Measurements from ENCODE around the gene FTO. TPM values are rescaled to one million over a fixed set of nuclear protein-coding genes. Genes with fewer than 3 reads are reported as not detected.

Gene FTO
- total and polyA plus RNA-seq, 2 of the 13 experiments (the other 11 are each of a cell fraction or from before 2014, with no cell fraction given) = 41.6 to 55.8 TPM

DNA sequence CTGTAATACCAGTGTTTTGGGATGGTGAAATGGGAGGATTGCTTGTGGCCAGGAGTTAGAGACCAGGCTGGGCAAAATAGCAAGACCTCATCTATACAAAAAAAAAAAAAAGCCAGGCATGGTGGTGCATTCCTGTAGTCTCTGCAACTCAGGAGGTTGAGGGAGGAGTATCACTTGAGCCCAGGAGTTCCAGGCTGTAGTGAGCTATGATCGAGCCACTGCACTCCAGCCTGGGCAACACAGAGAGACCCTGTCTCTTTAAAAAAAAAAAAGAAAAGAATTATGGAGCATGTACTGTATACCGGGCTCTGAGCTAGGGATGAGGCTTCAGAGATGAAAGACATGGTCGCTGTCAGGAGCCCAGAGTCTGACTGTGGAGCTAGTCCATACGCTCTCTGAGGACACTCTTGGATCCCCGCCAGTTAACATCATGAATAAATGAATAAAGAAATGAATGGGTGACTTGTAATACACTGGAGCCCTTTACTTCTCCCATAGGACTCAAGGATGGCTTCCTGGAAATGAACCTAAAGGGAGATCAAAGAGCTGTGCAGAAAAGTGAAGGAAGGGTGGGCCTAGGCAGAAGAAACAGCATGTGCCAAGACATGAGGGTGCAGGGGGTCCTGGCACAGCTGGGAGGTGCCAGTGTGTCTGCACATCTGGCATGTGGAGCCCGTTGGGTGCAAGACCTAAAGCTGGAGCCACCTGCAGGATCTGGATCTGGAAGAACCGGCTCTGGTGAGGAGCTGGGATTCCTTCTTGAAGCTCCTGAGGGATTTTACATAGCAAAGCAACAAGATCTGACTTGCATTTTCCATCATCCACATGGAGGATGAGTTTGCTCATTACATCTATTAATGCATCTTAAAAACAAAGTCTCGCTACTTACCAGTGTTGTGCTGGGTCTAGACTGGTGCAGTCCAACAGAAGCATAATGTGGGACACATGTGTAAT, 462.2 kb downstream of the FTO start (continued):
- TF ChIP-seq HDAC1 (CRISPR knock-in tag; IDR thresholded peaks at IDR 0.05) (no peak), HNF4G (IDR thresholded peaks at IDR 0.05; ENCODE audit: borderline replicate concordance, low read depth, low read length) (no peak), HNF4G (CRISPR knock-in tag; IDR thresholded peaks at IDR 0.05; ENCODE audit: borderline replicate concordance, low read depth) (no peak), KMT2A (CRISPR knock-in tag; IDR thresholded peaks at IDR 0.05) (no peak), ZEB1 (IDR thresholded peaks at IDR 0.05; ENCODE audit: insufficient replicate concordance, low read depth) (peak; percentile 2), JUN (CRISPR knock-in tag; IDR thresholded peaks at IDR 0.05) (no peak), SMC3 (IDR thresholded peaks at IDR 0.05; ENCODE audit: low read length) (no peak), ADNP (CRISPR knock-in tag; IDR thresholded peaks at IDR 0.05) (no peak), KLF15 (CRISPR knock-in tag; IDR thresholded peaks at IDR 0.05; ENCODE audit: borderline replicate concordance) (no peak), KDM4B (CRISPR knock-in tag; IDR thresholded peaks at IDR 0.05) (no peak), CEBPB (IDR thresholded peaks at IDR 0.05; ENCODE audit: borderline replicate concordance, low read depth, low read length) (no peak), ZNF598 (CRISPR knock-in tag; IDR thresholded peaks at IDR 0.05; ENCODE audit: borderline replicate concordance) (no peak), DNMT3B (CRISPR knock-in tag; conservative IDR thresholded peaks at IDR 0.05) (no peak), NFKBIZ (CRISPR knock-in tag; IDR thresholded peaks at IDR 0.05) (0 out of 2 replicates have a peak, but pooled peaks have one; percentile 2), ZNF570 (CRISPR knock-in tag; IDR thresholded peaks at IDR 0.05; ENCODE audit: borderline replicate concordance) (no peak), EEA1 (CRISPR knock-in tag; IDR thresholded peaks at IDR 0.05; ENCODE audit: borderline replicate concordance) (0 out of 2 replicates have a peak, but pooled peaks have one; percentile 26), AKAP8 (CRISPR knock-in tag; IDR thresholded peaks at IDR 0.05) (0 out of 2 replicates have a peak, but pooled peaks have one; percentile 5)
- TF ChIP-seq, protein P1, sequence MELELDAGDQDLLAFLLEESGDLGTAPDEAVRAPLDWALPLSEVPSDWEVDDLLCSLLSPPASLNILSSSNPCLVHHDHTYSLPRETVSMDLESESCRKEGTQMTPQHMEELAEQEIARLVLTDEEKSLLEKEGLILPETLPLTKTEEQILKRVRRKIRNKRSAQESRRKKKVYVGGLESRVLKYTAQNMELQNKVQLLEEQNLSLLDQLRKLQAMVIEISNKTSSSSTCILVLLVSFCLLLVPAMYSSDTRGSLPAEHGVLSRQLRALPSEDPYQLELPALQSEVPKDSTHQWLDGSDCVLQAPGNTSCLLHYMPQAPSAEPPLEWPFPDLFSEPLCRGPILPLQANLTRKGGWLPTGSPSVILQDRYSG (CRISPR knock-in tag; IDR thresholded peaks at IDR 0.05) = 0 out of 2 replicates have a peak, but pooled peaks have one; percentile 39
- TF ChIP-seq, protein P2, sequence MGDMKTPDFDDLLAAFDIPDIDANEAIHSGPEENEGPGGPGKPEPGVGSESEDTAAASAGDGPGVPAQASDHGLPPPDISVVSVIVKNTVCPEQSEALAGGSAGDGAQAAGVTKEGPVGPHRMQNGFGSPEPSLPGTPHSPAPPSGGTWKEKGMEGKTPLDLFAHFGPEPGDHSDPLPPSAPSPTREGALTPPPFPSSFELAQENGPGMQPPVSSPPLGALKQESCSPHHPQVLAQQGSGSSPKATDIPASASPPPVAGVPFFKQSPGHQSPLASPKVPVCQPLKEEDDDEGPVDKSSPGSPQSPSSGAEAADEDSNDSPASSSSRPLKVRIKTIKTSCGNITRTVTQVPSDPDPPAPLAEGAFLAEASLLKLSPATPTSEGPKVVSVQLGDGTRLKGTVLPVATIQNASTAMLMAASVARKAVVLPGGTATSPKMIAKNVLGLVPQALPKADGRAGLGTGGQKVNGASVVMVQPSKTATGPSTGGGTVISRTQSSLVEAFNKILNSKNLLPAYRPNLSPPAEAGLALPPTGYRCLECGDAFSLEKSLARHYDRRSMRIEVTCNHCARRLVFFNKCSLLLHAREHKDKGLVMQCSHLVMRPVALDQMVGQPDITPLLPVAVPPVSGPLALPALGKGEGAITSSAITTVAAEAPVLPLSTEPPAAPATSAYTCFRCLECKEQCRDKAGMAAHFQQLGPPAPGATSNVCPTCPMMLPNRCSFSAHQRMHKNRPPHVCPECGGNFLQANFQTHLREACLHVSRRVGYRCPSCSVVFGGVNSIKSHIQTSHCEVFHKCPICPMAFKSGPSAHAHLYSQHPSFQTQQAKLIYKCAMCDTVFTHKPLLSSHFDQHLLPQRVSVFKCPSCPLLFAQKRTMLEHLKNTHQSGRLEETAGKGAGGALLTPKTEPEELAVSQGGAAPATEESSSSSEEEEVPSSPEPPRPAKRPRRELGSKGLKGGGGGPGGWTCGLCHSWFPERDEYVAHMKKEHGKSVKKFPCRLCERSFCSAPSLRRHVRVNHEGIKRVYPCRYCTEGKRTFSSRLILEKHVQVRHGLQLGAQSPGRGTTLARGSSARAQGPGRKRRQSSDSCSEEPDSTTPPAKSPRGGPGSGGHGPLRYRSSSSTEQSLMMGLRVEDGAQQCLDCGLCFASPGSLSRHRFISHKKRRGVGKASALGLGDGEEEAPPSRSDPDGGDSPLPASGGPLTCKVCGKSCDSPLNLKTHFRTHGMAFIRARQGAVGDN (CRISPR knock-in tag; IDR thresholded peaks at IDR 0.05) = no peak
- TF ChIP-seq, protein P3, sequence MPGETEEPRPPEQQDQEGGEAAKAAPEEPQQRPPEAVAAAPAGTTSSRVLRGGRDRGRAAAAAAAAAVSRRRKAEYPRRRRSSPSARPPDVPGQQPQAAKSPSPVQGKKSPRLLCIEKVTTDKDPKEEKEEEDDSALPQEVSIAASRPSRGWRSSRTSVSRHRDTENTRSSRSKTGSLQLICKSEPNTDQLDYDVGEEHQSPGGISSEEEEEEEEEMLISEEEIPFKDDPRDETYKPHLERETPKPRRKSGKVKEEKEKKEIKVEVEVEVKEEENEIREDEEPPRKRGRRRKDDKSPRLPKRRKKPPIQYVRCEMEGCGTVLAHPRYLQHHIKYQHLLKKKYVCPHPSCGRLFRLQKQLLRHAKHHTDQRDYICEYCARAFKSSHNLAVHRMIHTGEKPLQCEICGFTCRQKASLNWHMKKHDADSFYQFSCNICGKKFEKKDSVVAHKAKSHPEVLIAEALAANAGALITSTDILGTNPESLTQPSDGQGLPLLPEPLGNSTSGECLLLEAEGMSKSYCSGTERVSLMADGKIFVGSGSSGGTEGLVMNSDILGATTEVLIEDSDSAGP (CRISPR knock-in tag; IDR thresholded peaks at IDR 0.05; ENCODE audit: borderline replicate concordance) = peak; percentile 16; the same call in 1 of the 2 replicates
- TF ChIP-seq, protein P4, sequence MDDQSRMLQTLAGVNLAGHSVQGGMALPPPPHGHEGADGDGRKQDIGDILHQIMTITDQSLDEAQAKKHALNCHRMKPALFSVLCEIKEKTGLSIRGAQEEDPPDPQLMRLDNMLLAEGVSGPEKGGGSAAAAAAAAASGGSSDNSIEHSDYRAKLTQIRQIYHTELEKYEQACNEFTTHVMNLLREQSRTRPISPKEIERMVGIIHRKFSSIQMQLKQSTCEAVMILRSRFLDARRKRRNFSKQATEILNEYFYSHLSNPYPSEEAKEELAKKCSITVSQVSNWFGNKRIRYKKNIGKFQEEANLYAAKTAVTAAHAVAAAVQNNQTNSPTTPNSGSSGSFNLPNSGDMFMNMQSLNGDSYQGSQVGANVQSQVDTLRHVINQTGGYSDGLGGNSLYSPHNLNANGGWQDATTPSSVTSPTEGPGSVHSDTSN (CRISPR knock-in tag; IDR thresholded peaks at IDR 0.05; ENCODE audit: borderline replicate concordance) = no peak
